GM12892 (cell line): ENCODE results near the gene FGF2.

ENCODE experiments used
- POLR2A ChIP-seq: IDR thresholded peaks from 2 replicates; pipeline ENCODE4 v1.6.1; 2011; ENCODE audit warnings: low read depth, low read length, control low read depth
- TAF1 ChIP-seq: IDR thresholded peaks from 2 replicates; pipeline ENCODE4 v1.6.1; 2011; ENCODE audit warnings: low read depth, mild to moderate bottlenecking, control low read depth, low read length, borderline replicate concordance

DNA sequence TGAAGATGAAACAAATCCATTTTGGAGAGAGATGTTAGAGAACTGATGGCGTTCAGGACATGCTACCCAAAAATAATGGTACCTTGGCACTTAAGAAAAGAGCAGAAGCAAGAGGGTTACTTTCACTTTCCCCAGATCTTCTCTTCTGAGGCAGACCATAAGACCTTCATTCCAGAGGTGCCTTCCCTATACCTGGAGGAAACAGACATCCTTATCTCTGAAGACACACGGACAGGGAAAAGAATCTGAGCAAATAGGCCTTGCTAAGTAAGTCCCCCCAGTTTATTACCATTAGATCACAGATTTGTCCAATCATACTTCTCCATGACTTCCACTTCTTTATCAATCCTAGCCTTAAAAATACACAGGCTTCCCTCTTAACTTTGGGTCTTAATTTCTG is 2.0 kb upstream of the FGF2 start:
- TF ChIP-seq TAF1: no peak
- TF ChIP-seq POLR2A: no peak
